HCT116 (cell line): ENCODE measurements around the gene NUP54. TPM values are rescaled to one million over a fixed set of nuclear protein-coding genes. Genes with fewer than 3 reads are reported as not detected.

Experiments used
- ATAC-seq: fragments of 200-7000 bp; cut with Tn5 transposase; 2 replicates; pipeline ENCODE4 v1.9.1; 2020; ENCODE audit warnings: mild to moderate bottlenecking, moderate library complexity
- BruUV-seq: library from RNA; stranded (reverse); fragments of 400-500 nt; replicated peaks from 2 replicates; lab custom pipeline; 2021; lab: Mats Ljungman, UMichigan
- CTCF ChIA-PET: fragments of 300-600 bp; sonication (Branson Sonifier 250); formaldehyde crosslinking; loops from one replicate; lab custom pipeline; 2021; ENCODE audit warnings: antibody characterized with exemption; lab: Charles Lee
- POLR2A ChIA-PET: fragments of 300-600, 350-600 bp; sonication (Branson Sonifier 250); formaldehyde crosslinking; loops from one replicate; lab custom pipeline; 2021; ENCODE audit warnings: antibody characterized with exemption; lab: Charles Lee
- RAD21 ChIA-PET, 2 experiments: fragments of 300-600 bp; sonication (Branson Sonifier 250); formaldehyde crosslinking; loops; one replicate each; lab custom pipeline; 2023; ENCODE audit warnings: low total read pairs in 2 of 2; ENCODE audit not compliant: uncharacterized antibody in 2 of 2, unreplicated experiment in 2 of 2, low non-redundant PET in 1 of 2; lab: Charles Lee
- DNase-seq: peaks from one replicate; pipeline ENCODE4 v3.0.0-alpha.2; 2010; ENCODE audit warnings: low read depth, low spot score
- H2AFZ ChIP-seq: fragments of 200-600 bp; shearing (Covaris generic), sonication (generic); 2 replicates; pipeline ENCODE4 v1.6.1; 2017; ENCODE audit warnings: low read depth, mixed run types, mixed read lengths, antibody characterized with exemption, low read length; ENCODE audit not compliant: poor library complexity, severe bottlenecking
- H3K27ac ChIP-seq: 2 replicates; pipeline ENCODE4 v1.5.1; 2012; ENCODE audit warnings: low read depth, low read length
- H3K27me3 ChIP-seq: fragments of 200-600 bp; sonication (generic); 2 replicates; pipeline ENCODE4 v1.6.1; 2016; ENCODE audit warnings: mixed run types, low read length, mixed read lengths; ENCODE audit not compliant: insufficient read depth
- H3K36me3 ChIP-seq, 2 experiments: fragments of 200-500 bp in 1 of 2; fragments of 200-600 bp in 1 of 2; sonication (Bioruptor generic) in 1 of 2; sonication (generic) in 1 of 2; 2 replicates each; pipeline versions ENCODE4 v1.5.1 to v1.6.1; 2014 to 2016; ENCODE audit warnings: low read length in 2 of 2, inconsistent platforms in 1 of 2, mixed read lengths in 1 of 2, mixed run types in 1 of 2; ENCODE audit not compliant: insufficient read depth in 2 of 2, control insufficient read depth in 1 of 2
- H3K4me1 ChIP-seq, 2 experiments: fragments of 200-600 bp in 1 of 2; sonication (generic) in 1 of 2; 2 replicates each; pipeline versions ENCODE4 v1.5.1 to v1.6.1; 2012 to 2017; ENCODE audit warnings: low read length in 2 of 2, inconsistent platforms in 1 of 2, mild to moderate bottlenecking in 1 of 2, mixed read lengths in 1 of 2, mixed run types in 1 of 2, moderate library complexity in 1 of 2; ENCODE audit not compliant: insufficient read depth in 2 of 2, control insufficient read depth in 1 of 2
- H3K4me2 ChIP-seq: fragments of 200-600 bp; sonication (generic); 2 replicates; pipeline ENCODE4 v1.6.1; 2017; ENCODE audit warnings: mixed run types, low read length, mixed read lengths
- H3K4me3 ChIP-seq, 2 experiments: fragments of 200-600 bp in 1 of 2; sonication (generic) in 1 of 2; replicated peaks in 1 of 2; 2 replicates each; pipeline ENCODE4 v1.5.1; 2011 to 2016; ENCODE audit warnings: low read length in 2 of 2, control low read depth in 1 of 2, low read depth in 1 of 2, mild to moderate bottlenecking in 1 of 2, mixed read lengths in 1 of 2, mixed run types in 1 of 2
- H3K79me2 ChIP-seq: fragments of 200-600 bp; sonication (generic); 2 replicates; pipeline ENCODE4 v1.6.1; 2017; ENCODE audit warnings: mild to moderate bottlenecking, mixed run types, low read length, moderate library complexity, mixed read lengths; ENCODE audit not compliant: insufficient read depth
- H3K9ac ChIP-seq: fragments of 200-600 bp; sonication (generic); 2 replicates; pipeline ENCODE4 v1.6.1; 2016; ENCODE audit warnings: low read length, mixed read lengths
- H3K9me2 ChIP-seq: fragments of 200-600 bp; sonication (generic), shearing (Covaris generic); 2 replicates; pipeline ENCODE4 v1.6.1; 2017; ENCODE audit warnings: mixed run types, mild to moderate bottlenecking, moderate library complexity; ENCODE audit not compliant: insufficient read depth
- H3K9me3 ChIP-seq, 2 experiments: fragments of 200-500 bp in 1 of 2; fragments of 200-600 bp in 1 of 2; sonication (Bioruptor generic) in 1 of 2; sonication (generic) in 1 of 2; 2 replicates each; pipeline ENCODE4 v1.6.1; 2014 to 2017; ENCODE audit warnings: low read length in 2 of 2, mixed read lengths in 2 of 2, inconsistent platforms in 1 of 2, low read depth in 1 of 2, mild to moderate bottlenecking in 1 of 2, mixed run types in 1 of 2, moderate library complexity in 1 of 2; ENCODE audit not compliant: control insufficient read depth in 1 of 2, insufficient read depth in 1 of 2
- H4K20me1 ChIP-seq: fragments of 200-600 bp; sonication (generic), shearing (Covaris generic); 2 replicates; pipeline ENCODE4 v1.6.1; 2017; ENCODE audit warnings: mixed run types, mild to moderate bottlenecking, moderate library complexity; ENCODE audit not compliant: insufficient read depth
- EGR1 ChIP-seq: IDR thresholded peaks from 2 replicates; pipeline ENCODE4 v1.6.1; 2012; ENCODE audit warnings: low read depth
- ELF1 ChIP-seq: IDR thresholded peaks from 2 replicates; pipeline ENCODE4 v1.6.1; 2012; ENCODE audit warnings: low read depth, borderline replicate concordance
- EZH2phosphoT487 ChIP-seq: fragments of 200-600 bp; IDR thresholded peaks from 2 replicates; pipeline ENCODE4 v1.6.1; 2018; ENCODE audit warnings: antibody characterized with exemption, borderline replicate concordance
- FOSL1 ChIP-seq: IDR thresholded peaks from 2 replicates; pipeline ENCODE4 v1.6.1; 2012; ENCODE audit warnings: low read depth
- JUND ChIP-seq: IDR thresholded peaks from 2 replicates; pipeline ENCODE4 v1.6.1; 2012
- POLR2A ChIP-seq: IDR thresholded peaks from 2 replicates; pipeline ENCODE4 v1.7.0; 2011; ENCODE audit warnings: borderline replicate concordance; ENCODE audit not compliant: insufficient read depth, insufficient read length; ENCODE audit errors: extremely low read depth
- POLR2AphosphoS5 ChIP-seq: IDR thresholded peaks from 2 replicates; pipeline ENCODE4 v1.6.1; 2011; ENCODE audit warnings: mild to moderate bottlenecking, low read depth, low read length, moderate library complexity
- REST ChIP-seq: IDR thresholded peaks from 2 replicates; pipeline ENCODE4 v1.6.1; 2012; ENCODE audit warnings: low read depth
- SP1 ChIP-seq: IDR thresholded peaks from 2 replicates; pipeline ENCODE4 v1.6.1; 2012; ENCODE audit warnings: low read depth
- SRF ChIP-seq: IDR thresholded peaks from 2 replicates; pipeline ENCODE4 v1.6.1; 2012; ENCODE audit warnings: low read depth
- TCF7L2 ChIP-seq: IDR thresholded peaks from 2 replicates; pipeline ENCODE4 v1.7.0; 2011; ENCODE audit warnings: borderline replicate concordance, inconsistent platforms; ENCODE audit not compliant: insufficient read depth, insufficient read length; ENCODE audit errors: extremely low read depth
- YY1 ChIP-seq: IDR thresholded peaks from 2 replicates; pipeline ENCODE4 v1.6.1; 2011; ENCODE audit warnings: low read length, low read depth, moderate library complexity, mild to moderate bottlenecking; ENCODE audit not compliant: insufficient replicate concordance; ENCODE audit errors: extremely low read depth
- intact Hi-C: fragments of 100-400 bp; cut with micrococcal nuclease; formaldehyde crosslinking; loops from 2 replicates; pipeline ENCODE4 v1.10.0; 2022
- total RNA-seq: library from RNA; stranded (reverse); gene quantifications from one replicate; pipeline ENCODE4 v1.2.1, GENCODE V29; 2021; ENCODE audit not compliant: unreplicated experiment
- TF ChIP-seq, protein P1 (sequence below): IDR thresholded peaks from 2 replicates; pipeline ENCODE4 v1.6.1; 2012

The NUP54 gene
- total RNA-seq, 1 experiment from 2014 or later: 53.9 TPM

- H3K79me2 ChIP-seq: no peaks in the 10 kb centered on the region
- H3K27ac ChIP-seq: no peak overlapping the region
- CTCF ChIA-PET: interaction anchor here (4.8 kb wide), 1 partner anchor 199 kb away, joined by 151 read pairs; no protein-coding TSS in a partner anchor
- H3K4me2 ChIP-seq: no peak overlapping the region
- no peaks in the 10 kb centered on the region for H3K4me1 ChIP-seq
- no peak overlapping the region for H3K9ac ChIP-seq
- DNase-seq (no peak), ATAC-seq (no peak)
- no peaks in the 10 kb centered on the region for H3K9me2 ChIP-seq
- TF ChIP-seq POLR2AphosphoS5 (no peak), TCF7L2 (no peak), ELF1 (no peak), POLR2A (no peak), JUND (no peak), REST (no peak), EGR1 (no peak), SRF (no peak), FOSL1 (no peak), SP1 (no peak), EZH2phosphoT487 (no peak), YY1 (no peak)
- TF ChIP-seq, protein P1, sequence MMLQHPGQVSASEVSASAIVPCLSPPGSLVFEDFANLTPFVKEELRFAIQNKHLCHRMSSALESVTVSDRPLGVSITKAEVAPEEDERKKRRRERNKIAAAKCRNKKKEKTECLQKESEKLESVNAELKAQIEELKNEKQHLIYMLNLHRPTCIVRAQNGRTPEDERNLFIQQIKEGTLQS: no peak
- H3K36me3 ChIP-seq: peaks cover 3 to 9% of the 10 kb centered on the region in 2 experiments; a peak in 2 of 4 replicates
- intact Hi-C loops: no loop called here
- no TSS peak for BruUV-seq
- RAD21 ChIA-PET: no interaction called here
- H3K9me3 ChIP-seq: no peaks in the 10 kb centered on the region
- H3K27me3 ChIP-seq: no peaks in the 10 kb centered on the region
- H3K4me3 ChIP-seq: no peak overlapping the region
- no peaks in the 10 kb centered on the region for H4K20me1 ChIP-seq
- H2AFZ ChIP-seq: no peak overlapping the region
- POLR2A ChIA-PET: no interaction called here
These were observed 29.5 kb upstream of the NUP54 start for GRCh38 chr4:76177709-76178108.
